Stomach smooth muscle (tissue), 2 donors: ENCODE measurements around the gene PKP2.
A peak's percentile ranks its signal among the peaks of the same experiment; 100 is the strongest.

ENCODE experiments used
- H3K27ac ChIP-seq: one replicate; pipeline ENCODE4 v1.7.0; 2013; ENCODE audit warnings: mild to moderate bottlenecking, low read length, inconsistent platforms
- H3K27me3 ChIP-seq, 2 donors: one replicate each; pipeline ENCODE4 v1.7.0; 2013; ENCODE audit warnings: low read length in 2 of 2; ENCODE audit not compliant: insufficient read depth in 2 of 2, control insufficient read depth in 1 of 2
- H3K36me3 ChIP-seq, 2 donors: one replicate each; pipeline ENCODE4 v1.7.0; 2013; ENCODE audit warnings: low read length in 2 of 2; ENCODE audit not compliant: control insufficient read depth in 2 of 2, insufficient read depth in 2 of 2
- H3K4me1 ChIP-seq: one replicate; pipeline ENCODE4 v1.7.0; 2013; ENCODE audit warnings: low read length; ENCODE audit not compliant: control insufficient read depth, insufficient read depth
- H3K4me3 ChIP-seq, 2 donors: one replicate each; pipeline ENCODE4 v1.7.0; 2013; ENCODE audit warnings: low read length in 2 of 2
- H3K9ac ChIP-seq, 2 donors: one replicate each; pipeline ENCODE4 v1.7.0; 2013; ENCODE audit warnings: low read length in 2 of 2, mild to moderate bottlenecking in 1 of 2
- H3K9me3 ChIP-seq, 2 donors: one replicate each; pipeline ENCODE4 v1.7.0; 2013; ENCODE audit warnings: low read length in 2 of 2; ENCODE audit not compliant: control insufficient read depth in 2 of 2
- donor health status: healthy.
- donor health status: Pancreatic carcinoma.

Gene PKP2

DNA sequence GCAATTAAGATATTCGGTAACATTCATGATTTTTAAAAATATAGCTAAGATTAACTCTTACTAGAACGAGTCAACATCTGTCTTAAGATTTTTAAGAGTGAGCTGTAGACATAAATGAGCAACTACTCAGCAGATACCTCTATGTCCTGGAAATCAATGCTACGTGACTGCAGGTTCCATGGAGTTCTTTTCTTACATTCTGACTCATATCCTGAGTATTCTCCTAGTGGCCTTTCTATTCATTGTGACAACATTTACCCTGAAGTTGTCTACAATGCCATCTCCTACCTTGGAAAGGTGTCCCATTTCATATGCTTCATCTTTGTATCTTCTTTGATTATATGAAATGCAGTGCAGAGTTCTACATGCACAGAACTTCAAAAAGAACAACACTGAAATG lies 59.9 kb downstream of the PKP2 start:
- H3K9me3 ChIP-seq: no peaks in the 10 kb centered on the region
- H3K27me3 ChIP-seq: no peaks in the 10 kb centered on the region
- H3K9ac ChIP-seq: no peak overlapping the region
- H3K4me3 ChIP-seq: no peak overlapping the region
- H3K36me3 ChIP-seq: peaks cover 5 to 6% of the 10 kb centered on the region in 2 donors
- H3K27ac ChIP-seq: no peak overlapping the region
- no peaks in the 10 kb centered on the region for H3K4me1 ChIP-seq

DNA sequence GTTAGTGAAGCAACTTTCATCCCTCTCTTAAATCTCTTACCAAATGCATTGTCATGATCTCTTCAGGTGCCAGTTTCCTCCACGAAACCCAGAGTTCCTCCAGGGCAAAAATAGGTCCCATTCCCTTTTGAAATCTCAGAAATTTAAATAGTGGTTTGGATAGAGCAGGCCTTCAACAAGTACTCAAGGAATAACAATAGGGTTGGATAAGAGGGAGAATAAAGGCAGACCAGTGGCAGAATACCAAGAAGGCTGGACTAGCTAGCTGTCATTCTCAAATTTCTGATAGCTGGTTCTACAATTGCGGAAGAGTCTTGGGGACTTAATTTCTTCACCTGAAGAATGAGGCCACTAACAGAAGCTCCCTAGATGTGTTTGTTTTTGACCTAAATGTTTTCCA lies 62.5 kb downstream of the PKP2 start:
- no peak overlapping the region for H3K4me3 ChIP-seq
- H3K27ac ChIP-seq: no peak overlapping the region
- H3K9me3 ChIP-seq: no peaks in the 10 kb centered on the region
- no peaks in the 10 kb centered on the region for H3K4me1 ChIP-seq
- H3K9ac ChIP-seq: no peak overlapping the region
- H3K36me3 ChIP-seq: peaks cover 0 to 3% of the 10 kb centered on the region in 2 donors
- no peaks in the 10 kb centered on the region for H3K27me3 ChIP-seq

DNA sequence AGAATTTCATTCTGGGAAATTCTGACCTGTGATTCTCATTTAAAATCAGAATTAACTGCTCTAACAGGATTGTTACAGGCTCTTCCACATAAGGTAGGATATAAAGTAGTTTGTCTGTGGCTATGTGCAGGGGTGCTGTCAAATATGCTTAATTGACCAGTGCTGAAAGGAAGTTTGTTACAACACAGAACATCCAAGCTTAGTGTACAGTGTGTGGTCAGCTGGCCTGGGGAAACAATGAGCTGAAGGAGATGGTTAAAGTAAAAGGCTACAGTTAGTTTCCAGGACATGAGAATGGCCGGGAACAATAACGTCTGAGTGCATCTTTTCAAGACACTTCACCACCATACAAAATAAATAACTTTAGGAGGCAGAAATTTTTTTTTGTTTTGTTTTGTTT lies 68.0 kb downstream of the PKP2 start:
- Histone ChIP-seq H3K36me3 (no peaks in the 10 kb centered on the region), H3K4me3 (no peak overlapping the region), H3K4me1 (peaks cover 4% of the 10 kb centered on the region), H3K9ac (no peak overlapping the region), H3K27me3 (no peaks in the 10 kb centered on the region), H3K9me3 (no peaks in the 10 kb centered on the region), H3K27ac (peak overlapping the region; percentile 20)

DNA sequence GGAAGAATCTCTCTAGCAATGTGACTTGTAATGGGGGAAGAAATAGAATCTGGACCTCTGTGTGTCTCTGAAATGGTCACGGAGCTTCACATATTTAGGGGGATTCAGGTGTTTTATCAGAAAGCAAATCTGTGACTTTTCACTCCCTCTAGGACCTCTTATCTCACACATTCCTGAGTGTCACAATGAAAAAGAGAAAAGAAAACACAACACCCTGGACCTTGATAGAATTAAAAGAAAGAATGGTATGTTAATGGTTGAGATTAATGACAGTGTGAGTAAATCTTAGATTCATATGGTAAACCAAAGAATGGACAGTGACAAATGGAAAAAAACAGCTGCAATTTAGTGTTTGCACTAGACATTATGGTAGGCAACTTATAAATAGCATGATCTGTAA lies 68.5 kb downstream of the PKP2 start:
- peak overlapping the region; percentile 20 for H3K27ac ChIP-seq
- H3K27me3 ChIP-seq: no peaks in the 10 kb centered on the region
- no peak overlapping the region for H3K9ac ChIP-seq
- H3K9me3 ChIP-seq: no peaks in the 10 kb centered on the region
- peaks cover 4% of the 10 kb centered on the region for H3K4me1 ChIP-seq
- H3K4me3 ChIP-seq: no peak overlapping the region
- no peaks in the 10 kb centered on the region for H3K36me3 ChIP-seq

DNA sequence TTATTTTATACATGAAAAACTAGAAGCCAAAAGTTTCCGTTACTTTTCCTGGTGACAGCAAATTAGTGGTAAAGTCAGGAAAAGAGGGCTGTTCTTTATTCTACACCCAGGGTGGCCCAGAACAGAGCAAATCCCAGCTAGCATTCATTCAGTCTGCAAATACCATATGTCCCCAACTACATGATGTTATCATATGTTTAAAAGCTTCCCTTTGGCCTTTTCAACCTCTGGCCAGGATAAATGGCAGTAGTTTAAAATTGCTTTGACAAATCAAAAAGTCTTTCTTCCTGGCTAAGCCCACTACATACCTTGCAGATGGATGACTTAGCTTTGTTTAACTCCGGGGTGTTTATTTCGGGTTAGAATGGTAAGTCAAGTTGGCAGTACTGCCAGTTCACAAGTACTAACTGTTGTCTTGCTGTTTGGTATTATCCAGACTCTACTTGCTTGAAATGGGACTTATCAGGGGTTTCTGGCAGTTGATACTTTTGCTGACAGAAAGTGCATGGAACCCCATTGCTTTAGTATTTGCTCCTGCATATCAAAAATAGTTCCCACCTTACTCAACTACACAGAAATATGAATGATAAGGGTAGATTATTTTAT lies 69.7 kb downstream of the PKP2 start:
- H3K4me3 ChIP-seq: no peak overlapping the region
- H3K27ac ChIP-seq: peak overlapping the region; percentile 60
- no peak overlapping the region for H3K9ac ChIP-seq
- no peaks in the 10 kb centered on the region for H3K27me3 ChIP-seq
- H3K36me3 ChIP-seq: no peaks in the 10 kb centered on the region
- H3K4me1 ChIP-seq: peaks cover 6% of the 10 kb centered on the region
- H3K9me3 ChIP-seq: no peaks in the 10 kb centered on the region

DNA sequence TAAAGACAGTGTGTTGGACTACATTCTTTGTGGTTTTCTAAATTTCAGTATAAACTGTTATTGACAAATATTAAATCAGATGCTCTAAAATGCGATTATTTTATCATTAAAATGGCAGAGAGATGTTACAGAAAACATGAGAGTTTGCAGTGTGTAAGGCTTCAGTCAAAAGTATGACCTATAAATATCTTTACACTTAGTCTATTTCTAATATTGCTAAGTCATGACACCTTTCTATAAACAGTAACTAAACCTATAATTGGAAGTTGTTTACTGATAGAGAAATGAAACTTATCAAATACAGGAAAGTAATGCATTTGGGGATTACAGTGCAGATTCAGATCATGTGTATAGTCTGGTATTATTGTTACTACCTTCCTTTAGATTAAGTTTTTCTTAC lies 72.0 kb downstream of the PKP2 start:
- no peaks in the 10 kb centered on the region for H3K9me3 ChIP-seq
- H3K36me3 ChIP-seq: no peaks in the 10 kb centered on the region
- no peaks in the 10 kb centered on the region for H3K27me3 ChIP-seq
- H3K27ac ChIP-seq: no peak overlapping the region
- no peak overlapping the region for H3K4me3 ChIP-seq
- H3K4me1 ChIP-seq: peaks cover 10% of the 10 kb centered on the region
- no peak overlapping the region for H3K9ac ChIP-seq

DNA sequence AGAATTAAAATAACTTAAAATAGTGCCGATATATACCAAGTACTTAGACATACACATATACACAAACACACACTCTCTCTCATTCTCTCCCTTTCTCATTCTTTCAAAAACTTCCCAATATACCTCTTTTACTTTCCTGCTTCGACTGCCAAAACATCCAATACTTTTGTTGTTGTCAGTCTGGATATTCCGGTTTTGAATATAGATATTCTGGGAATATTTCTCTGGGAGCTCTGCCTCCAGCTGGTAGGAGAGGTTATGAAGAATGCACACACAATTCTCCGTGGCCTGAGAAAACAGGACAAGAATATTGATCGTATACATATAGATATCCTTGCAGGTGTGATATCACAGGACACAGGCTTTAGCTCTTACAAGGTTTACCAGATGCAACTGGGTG lies 74.2 kb downstream of the PKP2 start:
- Histone ChIP-seq H3K27ac (no peak overlapping the region), H3K9ac (no peak overlapping the region), H3K4me3 (no peak overlapping the region), H3K4me1 (peaks cover 6% of the 10 kb centered on the region), H3K36me3 (no peaks in the 10 kb centered on the region), H3K27me3 (no peaks in the 10 kb centered on the region), H3K9me3 (no peaks in the 10 kb centered on the region)

DNA sequence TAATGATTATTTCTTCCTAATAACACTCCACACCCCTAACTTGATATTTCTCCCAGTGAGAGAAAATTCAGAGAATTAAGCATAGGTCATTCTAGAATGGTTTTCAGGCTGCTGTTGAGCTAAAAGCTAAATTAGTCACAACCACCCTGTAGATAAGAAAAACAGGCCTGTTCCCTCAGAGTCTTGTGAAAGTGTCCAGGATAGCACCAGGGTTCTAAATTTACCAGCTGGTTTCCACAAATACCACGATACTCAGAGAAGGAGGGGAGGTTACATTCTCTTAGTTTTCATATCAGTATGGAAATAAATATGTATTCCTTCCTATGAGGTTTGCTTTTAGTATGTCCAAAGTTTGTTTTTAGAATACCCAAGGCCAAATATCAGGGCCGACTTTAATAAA lies 74.9 kb downstream of the PKP2 start:
- H3K36me3 ChIP-seq: no peaks in the 10 kb centered on the region
- no peak overlapping the region for H3K4me3 ChIP-seq
- peaks cover 6% of the 10 kb centered on the region for H3K4me1 ChIP-seq
- H3K27ac ChIP-seq: no peak overlapping the region
- no peaks in the 10 kb centered on the region for H3K9me3 ChIP-seq
- H3K9ac ChIP-seq: no peak overlapping the region
- H3K27me3 ChIP-seq: no peaks in the 10 kb centered on the region

DNA sequence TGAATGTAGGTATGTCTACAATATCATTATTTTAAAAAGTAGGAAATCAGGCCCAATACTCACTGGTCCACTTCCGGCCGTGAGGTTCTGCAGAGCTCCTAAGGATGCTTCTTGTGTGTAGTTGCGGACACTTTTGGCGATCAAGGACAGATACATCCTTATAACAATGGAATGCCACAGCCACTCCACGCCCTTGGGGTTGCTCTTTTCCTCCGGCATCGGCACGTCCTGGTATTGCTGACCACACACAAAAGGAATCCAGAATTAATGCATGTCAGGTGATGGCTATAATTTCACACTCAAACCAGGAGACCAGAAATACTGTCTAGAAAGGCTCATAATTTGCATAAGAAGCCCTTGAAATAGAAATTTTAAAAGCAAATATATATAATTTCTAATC lies 75.3 kb downstream of the PKP2 start:
- H3K9me3 ChIP-seq: no peaks in the 10 kb centered on the region
- H3K4me1 ChIP-seq: peaks cover 6% of the 10 kb centered on the region
- H3K4me3 ChIP-seq: no peak overlapping the region
- H3K27ac ChIP-seq: peak overlapping the region; percentile 6
- no peak overlapping the region for H3K9ac ChIP-seq
- no peaks in the 10 kb centered on the region for H3K36me3 ChIP-seq
- H3K27me3 ChIP-seq: no peaks in the 10 kb centered on the region

DNA sequence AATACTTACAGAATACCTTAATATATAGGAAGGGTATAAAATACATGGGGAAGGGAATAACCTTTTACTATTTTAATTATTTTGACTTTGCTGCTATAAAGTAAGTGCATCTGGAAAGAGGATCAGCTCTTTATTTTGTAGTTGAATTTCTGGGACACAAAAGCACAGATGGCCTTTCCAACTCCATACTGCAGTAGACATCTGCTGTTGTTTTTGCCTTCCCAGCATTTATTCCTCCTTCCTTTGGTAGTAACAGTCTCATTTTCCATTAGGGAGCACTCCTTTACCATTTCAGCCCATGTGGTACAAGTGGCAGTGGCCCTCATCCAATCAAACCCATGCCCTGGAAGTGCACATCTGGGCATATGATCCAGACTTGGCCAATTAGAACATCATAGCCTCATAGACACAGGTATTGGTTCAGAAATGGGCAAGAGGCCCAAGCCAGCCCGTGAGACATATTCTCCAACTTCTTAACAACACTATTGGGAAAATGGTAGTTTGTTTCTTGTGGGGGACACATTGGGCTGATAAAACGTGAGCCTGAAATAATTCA lies 76.1 kb downstream of the PKP2 start:
- no peaks in the 10 kb centered on the region for H3K36me3 ChIP-seq

DNA sequence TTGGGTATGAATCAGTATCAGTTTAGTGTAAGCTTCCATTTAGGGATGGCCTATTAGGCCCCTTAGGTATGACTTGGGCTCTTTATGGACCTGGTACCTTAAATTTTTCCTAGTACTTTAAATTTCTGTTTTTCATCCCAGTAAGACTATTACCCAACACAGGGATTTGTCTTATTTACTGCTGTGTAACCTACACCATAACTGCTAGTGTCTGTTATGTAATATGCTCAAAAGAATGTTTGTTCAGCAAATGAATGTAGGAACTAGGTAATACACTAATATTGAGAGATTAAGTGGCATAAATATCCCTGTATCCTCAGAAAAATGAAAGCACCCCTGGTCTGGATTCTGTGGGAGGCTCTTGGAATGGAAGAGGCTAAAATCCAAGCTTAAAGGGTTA lies 77.2 kb downstream of the PKP2 start:
- Histone ChIP-seq H3K36me3 (no peaks in the 10 kb centered on the region), H3K9ac (no peak overlapping the region), H3K27ac (no peak overlapping the region), H3K4me3 (no peak overlapping the region), H3K27me3 (no peaks in the 10 kb centered on the region), H3K9me3 (no peaks in the 10 kb centered on the region), H3K4me1 (peaks cover 6% of the 10 kb centered on the region)

More for the DNA sequence above, 76.1 kb downstream of the PKP2 start:
- H3K9ac ChIP-seq: no peak overlapping the region
- H3K27me3 ChIP-seq: no peaks in the 10 kb centered on the region
- H3K27ac ChIP-seq: no peak overlapping the region
- peaks cover 6% of the 10 kb centered on the region for H3K4me1 ChIP-seq
- H3K9me3 ChIP-seq: no peaks in the 10 kb centered on the region
- H3K4me3 ChIP-seq: no peak overlapping the region
